PC-3 (cell line): ENCODE measurements around the gene BIN2.

Experiments used
- CTCF ChIP-seq: fragments of 300-600 bp; sonication (generic); conservative IDR thresholded peaks from 2 replicates; pipeline ENCODE4 v1.5.1; 2017; ENCODE audit warnings: antibody characterized with exemption, low read depth, mild to moderate bottlenecking, low read length
- EZH2 ChIP-seq: fragments of 300-600 bp; sonication (generic); IDR thresholded peaks from one replicate; pipeline ENCODE4 v1.6.1; 2017; ENCODE audit warnings: antibody characterized with exemption, mild to moderate bottlenecking, low read length; ENCODE audit not compliant: unreplicated experiment
- EZH2phosphoT487 ChIP-seq: fragments of 300-600 bp; sonication (generic); IDR thresholded peaks from 2 replicates; pipeline ENCODE4 v1.6.1; 2018; ENCODE audit warnings: mild to moderate bottlenecking, antibody characterized with exemption, low read length, borderline replicate concordance

GRCh38 chr12:51371295-51371953, 47.5 kb upstream of the BIN2 start:
- TF ChIP-seq CTCF, result no peak
- TF ChIP-seq EZH2, result no peak
- no peak for TF ChIP-seq EZH2phosphoT487
